GM12878 (cell line): ENCODE data around the gene LXN.

Experiments
- BACH1 ChIP-seq: fragments of 450-650 bp; IDR thresholded peaks from 2 replicates; pipeline ENCODE4 v1.6.1; 2017; ENCODE audit warnings: mild to moderate bottlenecking, borderline replicate concordance
- CBFB ChIP-seq: IDR thresholded peaks from 2 replicates; pipeline ENCODE4 v1.6.1; 2016; ENCODE audit warnings: antibody characterized with exemption, low read depth
- CHD1 ChIP-seq: IDR thresholded peaks from 2 replicates; pipeline ENCODE4 v1.6.1; 2012; ENCODE audit warnings: low read depth, low read length, improper control_type of control experiment
- MTA2 ChIP-seq: fragments of 450-650 bp; IDR thresholded peaks from 2 replicates; pipeline ENCODE4 v1.6.1; 2016; ENCODE audit warnings: low read depth, mild to moderate bottlenecking, moderate library complexity
- PKNOX1 ChIP-seq: fragments of 450-650 bp; IDR thresholded peaks from 2 replicates; pipeline ENCODE4 v1.6.1; 2016; ENCODE audit warnings: mild to moderate bottlenecking

- TF ChIP-seq PKNOX1 (no peak), CHD1 (no peak), MTA2 (no peak), BACH1 (no peak), CBFB (no peak)
These were observed 12.7 kb upstream of the LXN start for GRCh38 chr3:158685159-158685558.
